Activated CD8-positive, alpha-beta T cell treated with anti-CD3 and anti-CD28 coated beads, Interleukin-2, amount 10 ng/mL, durations not matched to agents 7 days and 5 days (primary cell): ENCODE measurements around the gene ZNF8. TPM values are rescaled to one million over a fixed set of nuclear protein-coding genes. Genes with fewer than 3 reads are reported as not detected.

Experiments
- ATAC-seq: fragments of 150-1000 bp; cut with Tn5 transposase; one replicate; pipeline ENCODE4 v1.10.0; 2021; ENCODE audit warnings: moderate library complexity
- CTCF ChIA-PET: fragments of 350-600 bp; sonication (Branson Sonifier 250); formaldehyde crosslinking; loops from one replicate; lab custom pipeline; 2021; ENCODE audit warnings: antibody characterized with exemption; lab: Charles Lee
- POLR2A ChIA-PET: fragments of 350-600 bp; sonication (Branson Sonifier 250); formaldehyde crosslinking; loops from one replicate; lab custom pipeline; 2021; ENCODE audit warnings: antibody characterized with exemption; lab: Charles Lee
- DNase-seq: peaks from one replicate; pipeline ENCODE4 v3.0.0-alpha.2; 2020
- H3K27ac Mint-ChIP-seq: one replicate; pipeline ENCODE4 v1.8.0; 2021; ENCODE audit warnings: mild to moderate bottlenecking, mixed read lengths
- H3K27me3 Mint-ChIP-seq: one replicate; pipeline ENCODE4 v1.8.0; 2021; ENCODE audit warnings: low read depth, mixed read lengths
- H3K36me3 Mint-ChIP-seq: one replicate; pipeline ENCODE4 v1.8.0; 2021; ENCODE audit warnings: low read depth, mixed read lengths
- H3K4me1 Mint-ChIP-seq: one replicate; pipeline ENCODE4 v1.8.0; 2021; ENCODE audit warnings: low read depth, mixed read lengths
- H3K4me3 Mint-ChIP-seq: one replicate; pipeline ENCODE4 v1.8.0; 2021; ENCODE audit warnings: mild to moderate bottlenecking, mixed read lengths
- H3K9me3 Mint-ChIP-seq: one replicate; pipeline ENCODE4 v1.8.0; 2022; ENCODE audit warnings: mixed read lengths; ENCODE audit not compliant: insufficient read depth
- total RNA-seq, 2 experiments: library from RNA; stranded (reverse); gene quantifications; one replicate each; pipeline ENCODE4 v1.2.3, GENCODE V29; 2021

ZNF8 gene
- total RNA-seq, 2 experiments from 2014 or later, result 4.7 TPM

DNA sequence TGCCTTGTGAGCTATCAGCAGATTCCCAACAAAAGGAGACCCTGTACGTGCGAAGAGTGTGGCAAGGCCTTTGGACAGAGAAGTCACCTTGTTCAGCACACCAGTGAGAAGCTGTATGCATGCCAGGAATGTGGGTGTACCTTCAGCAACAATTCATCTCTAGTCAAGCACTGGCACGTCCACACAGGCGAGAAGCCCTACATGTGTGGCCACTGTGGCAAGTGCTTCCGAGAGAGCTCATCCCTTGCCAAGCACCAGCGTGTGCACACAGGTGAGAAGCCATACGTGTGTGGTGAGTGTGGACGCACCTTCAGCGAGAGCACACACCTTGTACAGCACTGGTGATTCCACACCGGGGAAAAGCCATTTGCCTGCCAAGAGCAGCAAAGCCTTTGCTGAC, 40.5 kb downstream of the ZNF8 start:
- no peak overlapping the region for H3K4me3 Mint-ChIP-seq
- H3K27me3 Mint-ChIP-seq, result no peaks in the 10 kb centered on the region
- no peaks in the 10 kb centered on the region for H3K4me1 Mint-ChIP-seq
- no peaks in the 10 kb centered on the region for H3K9me3 Mint-ChIP-seq
- DNase-seq, result no peak
- H3K27ac Mint-ChIP-seq, result no peak overlapping the region
- no peak for ATAC-seq
- H3K36me3 Mint-ChIP-seq, result peaks cover 16% of the 10 kb centered on the region
- POLR2A ChIA-PET, result no interaction called here
- CTCF ChIA-PET, result interaction anchor here (1.1 kb wide), 1 partner anchor 10 kb away, joined by 4 read pairs; no protein-coding TSS in a partner anchor

DNA sequence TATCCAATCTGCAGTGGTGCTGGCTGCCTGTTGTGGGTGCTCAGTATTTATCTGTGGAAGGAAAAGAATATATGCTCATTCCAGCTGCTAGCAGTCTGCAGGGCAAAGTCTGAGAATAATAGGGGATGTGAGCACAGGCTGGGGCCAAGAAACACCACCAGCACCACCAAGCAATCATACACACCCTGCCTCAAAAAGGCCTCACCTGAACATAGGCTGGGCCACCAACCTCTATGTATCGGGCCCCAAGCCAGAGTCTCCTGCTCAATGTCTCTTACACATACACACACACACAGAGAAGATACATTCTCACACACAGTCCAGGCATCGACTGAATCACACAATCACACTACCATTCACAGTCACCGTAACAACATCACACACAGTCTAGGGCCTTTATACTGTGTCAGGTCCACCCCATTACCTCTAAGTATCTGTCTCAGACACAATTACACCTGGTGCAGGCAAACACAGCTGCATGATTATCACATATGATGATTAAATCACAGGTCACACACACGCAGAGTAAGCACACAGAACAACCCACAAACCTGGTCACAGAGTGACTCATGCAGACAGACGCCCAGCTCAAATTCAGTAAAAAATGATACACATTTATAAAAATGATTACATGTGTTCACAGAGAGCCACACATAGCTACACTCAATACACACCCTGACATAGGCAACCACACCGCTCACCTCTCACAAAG, 46.7 kb downstream of the ZNF8 start:
- Mint-ChIP-seq H3K4me1 (peaks cover 9% of the 10 kb centered on the region), H3K36me3 (no peaks in the 10 kb centered on the region), H3K27me3 (no peaks in the 10 kb centered on the region), H3K27ac (no peak overlapping the region), H3K4me3 (no peak overlapping the region), H3K9me3 (no peaks in the 10 kb centered on the region)
- no peak for DNase-seq
- ATAC-seq, result no peak
- ChIA-PET CTCF (interaction anchor here (1.1 to 1.8 kb wide), 3 partner anchors 9 to 194 kb away, joined by 3 to 9 read pairs (median 4); partner anchors contain the start of gene ZBTB45), POLR2A (interaction anchor here (0.7 to 2.7 kb wide), 4 partner anchors 11 to 142 kb away, joined by 4 to 6 read pairs (median 4); partner anchors contain the start of gene ZNF274)

DNA sequence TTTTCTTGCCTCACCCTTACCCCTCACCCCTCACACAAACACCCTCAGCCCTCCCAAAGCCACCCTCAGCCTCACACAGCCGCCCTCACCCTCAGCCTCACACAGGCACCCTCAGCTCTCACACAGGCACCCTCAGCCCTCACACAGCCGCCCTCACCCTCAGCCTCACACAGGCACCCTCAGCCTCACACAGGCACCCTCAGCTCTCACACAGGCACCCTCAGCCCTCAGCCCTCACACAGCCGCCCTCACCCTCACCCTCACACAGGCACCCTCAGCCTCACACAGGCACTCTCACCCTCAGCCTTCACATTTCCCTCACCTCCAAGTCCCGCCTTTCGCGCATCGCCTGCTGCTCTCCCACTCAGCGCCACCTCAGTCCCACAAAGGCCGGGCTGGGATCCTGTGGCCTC, 47.8 kb downstream of the ZNF8 start:
- ATAC-seq (no peak), DNase-seq (no peak)
- no peaks in the 10 kb centered on the region for H3K36me3 Mint-ChIP-seq
- no peak overlapping the region for H3K4me3 Mint-ChIP-seq
- H3K27ac Mint-ChIP-seq, result no peak overlapping the region
- H3K27me3 Mint-ChIP-seq, result no peaks in the 10 kb centered on the region
- no peaks in the 10 kb centered on the region for H3K9me3 Mint-ChIP-seq
- peaks cover 9% of the 10 kb centered on the region for H3K4me1 Mint-ChIP-seq
- CTCF ChIA-PET, result interaction anchor here (0.9 to 1.8 kb wide), 5 partner anchors 9 to 193 kb away, joined by 3 to 9 read pairs (median 3); partner anchors contain the start of genes ZBTB45 and ZNF544
- POLR2A ChIA-PET, result interaction anchor here (0.7 to 2.7 kb wide), 7 partner anchors 9 to 143 kb away, joined by 4 to 6 read pairs (median 4); partner anchors contain the start of genes ERVK3-1, ZNF274 and ZNF8

DNA sequence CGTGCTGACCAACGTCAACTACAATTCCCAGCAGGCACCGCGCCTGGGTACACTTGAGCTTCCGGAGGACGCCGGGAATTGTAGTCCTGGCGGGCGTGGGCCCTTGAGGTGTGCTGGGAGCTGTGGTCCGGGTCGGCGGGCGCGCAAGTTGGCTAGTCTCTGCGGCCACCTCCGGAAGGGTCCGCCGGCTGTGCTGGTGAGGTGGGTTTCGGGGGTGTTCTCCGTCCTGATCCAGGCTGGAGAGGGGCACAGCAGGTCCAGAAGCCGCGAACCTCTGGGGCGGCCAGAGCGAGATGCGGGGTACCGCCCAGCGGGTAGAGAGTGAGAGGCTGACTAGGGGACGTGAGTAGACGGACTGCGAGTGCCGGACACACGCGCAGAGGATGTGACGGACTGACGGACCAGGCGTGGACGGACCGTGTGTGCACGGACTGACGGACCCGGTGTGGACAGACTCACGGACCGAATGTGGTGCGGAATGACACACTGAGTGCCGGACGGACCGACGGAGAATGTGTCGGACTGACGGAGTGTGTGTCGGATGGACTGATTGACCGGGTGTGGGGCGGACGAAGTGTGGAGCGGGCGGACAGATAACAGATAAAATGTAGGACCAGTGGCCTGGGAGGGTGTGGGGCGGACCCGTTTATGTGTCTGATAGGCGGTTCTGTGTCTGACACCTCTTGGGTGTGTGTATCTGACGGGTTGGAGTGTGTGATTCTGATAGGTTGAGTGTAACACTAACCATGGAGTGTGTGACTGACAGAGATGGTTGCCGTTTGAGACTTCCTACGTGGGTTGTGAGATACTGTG, 48.4 kb downstream of the ZNF8 start, which contains the start of gene ZSCAN22:
TSS of gene ZSCAN22 (plus strand) at position 81 of the 813 bp plus-strand sequence. CDS start 7,809 bp downstream, outside the sequence.
- ATAC-seq, result peak; percentile 93
- H3K36me3 Mint-ChIP-seq, result no peaks in the 10 kb centered on the region
- ChIA-PET POLR2A (interaction anchor here (0.9 to 2.7 kb wide), 5 partner anchors 10 to 49 kb away, joined by 4 to 6 read pairs (median 4); partner anchors contain the start of genes ERVK3-1 and ZNF8), CTCF (interaction anchor here (0.9 to 1.8 kb wide), 5 partner anchors 8 to 192 kb away, joined by 3 to 9 read pairs (median 3); partner anchors contain the start of genes ZBTB45 and ZNF544)
- DNase-seq, result peak; percentile 94
- H3K9me3 Mint-ChIP-seq, result no peaks in the 10 kb centered on the region
- H3K27me3 Mint-ChIP-seq, result no peaks in the 10 kb centered on the region
- no peak within 1 kb of the TSS for H3K4me3 Mint-ChIP-seq
- H3K4me1 Mint-ChIP-seq, result peaks cover 9% of the 10 kb centered on the region
- no peak within 1 kb of the TSS for H3K27ac Mint-ChIP-seq

GRCh38 chr19:58328999-58329398, 50.2 kb downstream of the ZNF8 start:
- no peak overlapping the region for H3K27ac Mint-ChIP-seq
- POLR2A ChIA-PET, result interaction anchor here (0.6 to 1.2 kb wide), 3 partner anchors 24 to 149 kb away, joined by 3 to 4 read pairs (median 4); partner anchors contain the start of gene ERVK3-1
- CTCF ChIA-PET, result interaction anchor here (1.2 to 1.5 kb wide), 3 partner anchors 80 to 226 kb away, joined by 3 read pairs; partner anchors contain the start of genes CHMP2A, ZBTB45 and ZNF584
- ATAC-seq (no peak), DNase-seq (peak; percentile 49)
- peaks cover 9% of the 10 kb centered on the region for H3K4me1 Mint-ChIP-seq
- no peaks in the 10 kb centered on the region for H3K9me3 Mint-ChIP-seq
- H3K4me3 Mint-ChIP-seq, result no peak overlapping the region
- no peaks in the 10 kb centered on the region for H3K27me3 Mint-ChIP-seq
- no peaks in the 10 kb centered on the region for H3K36me3 Mint-ChIP-seq

- H3K27me3 Mint-ChIP-seq, result no peaks in the 10 kb centered on the region
- CTCF ChIA-PET, result interaction anchor here (1.2 to 1.4 kb wide), 2 partner anchors 32 to 184 kb away, joined by 3 read pairs; partner anchors contain the start of gene ZNF497
- peaks cover 9% of the 10 kb centered on the region for H3K4me1 Mint-ChIP-seq
- no peak overlapping the region for H3K27ac Mint-ChIP-seq
- H3K9me3 Mint-ChIP-seq, result no peaks in the 10 kb centered on the region
- ATAC-seq (no peak), DNase-seq (no peak)
- peaks cover 7% of the 10 kb centered on the region for H3K36me3 Mint-ChIP-seq
- no peak overlapping the region for H3K4me3 Mint-ChIP-seq
- POLR2A ChIA-PET, result no interaction called here
Observed at GRCh38 chr19:58330458-58330857, 51.7 kb downstream of the ZNF8 start.

DNA sequence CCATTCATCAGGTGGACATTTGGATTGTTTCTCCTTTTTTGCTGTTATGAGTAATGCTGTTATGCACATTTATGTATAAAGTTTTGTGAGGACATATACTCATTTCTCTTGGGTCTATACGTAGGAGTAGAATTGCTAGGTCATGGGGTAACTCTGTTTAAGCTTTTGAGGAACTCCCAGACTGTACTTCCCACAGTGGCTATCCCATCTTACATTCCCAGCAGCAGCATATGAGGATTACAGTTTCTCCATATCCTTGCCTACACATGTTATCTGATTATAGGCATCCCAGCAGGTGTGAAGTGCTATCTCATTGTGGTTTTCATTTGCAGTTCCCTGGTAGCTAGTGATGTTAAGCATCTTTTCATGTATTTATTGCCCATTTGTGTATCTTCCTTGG, 53.9 kb downstream of the ZNF8 start:
- peaks cover 9% of the 10 kb centered on the region for H3K4me1 Mint-ChIP-seq
- DNase-seq (no peak), ATAC-seq (no peak)
- no peak overlapping the region for H3K4me3 Mint-ChIP-seq
- ChIA-PET CTCF (interaction anchor here (1.2 to 1.4 kb wide), 2 partner anchors 15 to 23 kb away, joined by 3 to 4 read pairs; no protein-coding TSS in a partner anchor), POLR2A (interaction anchor here (1.1 kb wide), 1 partner anchor 15 kb away, joined by 3 read pairs; no protein-coding TSS in a partner anchor)
- H3K27me3 Mint-ChIP-seq, result no peaks in the 10 kb centered on the region
- peaks cover 18% of the 10 kb centered on the region for H3K36me3 Mint-ChIP-seq
- no peak overlapping the region for H3K27ac Mint-ChIP-seq
- H3K9me3 Mint-ChIP-seq, result no peaks in the 10 kb centered on the region

DNA sequence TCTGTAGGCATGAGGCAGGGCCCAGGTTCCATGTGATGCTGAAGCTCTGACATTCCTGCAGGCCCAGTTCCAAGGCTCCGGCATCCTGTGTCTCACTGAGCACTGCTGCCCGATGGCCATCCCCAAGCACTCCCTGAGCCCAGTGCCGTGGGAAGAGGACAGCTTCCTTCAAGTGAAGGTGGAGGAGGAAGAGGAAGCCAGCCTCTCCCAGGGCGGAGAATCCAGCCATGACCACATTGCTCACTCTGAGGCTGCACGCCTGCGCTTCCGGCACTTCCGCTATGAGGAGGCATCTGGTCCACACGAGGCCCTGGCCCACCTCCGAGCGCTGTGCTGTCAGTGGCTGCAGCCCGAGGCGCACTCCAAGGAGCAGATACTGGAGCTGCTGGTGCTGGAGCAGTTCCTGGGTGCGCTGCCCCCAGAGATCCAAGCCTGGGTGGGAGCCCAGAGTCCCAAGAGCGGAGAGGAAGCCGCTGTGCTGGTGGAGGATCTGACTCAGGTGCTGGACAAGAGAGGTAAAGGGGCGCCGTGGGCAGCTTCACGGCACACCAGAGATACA, 56.0 kb downstream of the ZNF8 start:
- Mint-ChIP-seq H3K4me3 (no peak overlapping the region), H3K4me1 (peaks cover 3% of the 10 kb centered on the region), H3K27ac (peak overlapping the region; percentile 23), H3K9me3 (no peaks in the 10 kb centered on the region), H3K36me3 (peaks cover 37% of the 10 kb centered on the region), H3K27me3 (no peaks in the 10 kb centered on the region)
- CTCF ChIA-PET, result interaction anchor here (1.0 to 1.3 kb wide), 3 partner anchors 8 to 184 kb away, joined by 3 to 5 read pairs (median 3); partner anchors contain the start of gene ZSCAN22
- POLR2A ChIA-PET, result no interaction called here
- DNase-seq, result no peak
- no peak for ATAC-seq

DNA sequence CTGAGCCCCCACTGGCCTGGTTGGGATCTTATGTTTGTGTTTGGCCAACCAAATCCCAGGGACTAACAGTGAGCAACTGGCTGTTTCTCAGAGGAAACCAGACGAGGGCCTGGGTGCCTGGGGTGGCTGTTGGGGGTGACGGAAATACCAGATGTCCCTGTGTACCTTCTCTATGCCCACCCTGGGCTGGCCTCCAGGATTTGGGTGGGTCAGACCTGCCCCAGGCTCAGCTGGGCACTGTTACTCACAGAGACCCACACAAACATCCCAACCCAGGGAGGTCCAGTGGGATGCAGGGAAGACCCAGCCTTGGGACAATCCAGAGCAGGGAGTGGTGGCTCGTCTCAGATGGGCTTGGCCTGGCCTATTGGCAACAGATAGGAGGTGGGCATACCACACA, 56.9 kb downstream of the ZNF8 start:
- no peak for ATAC-seq
- no peaks in the 10 kb centered on the region for H3K9me3 Mint-ChIP-seq
- H3K27ac Mint-ChIP-seq, result no peak overlapping the region
- no peak overlapping the region for H3K4me3 Mint-ChIP-seq
- DNase-seq, result no peak
- POLR2A ChIA-PET, result no interaction called here
- H3K4me1 Mint-ChIP-seq, result peaks cover 7% of the 10 kb centered on the region
- CTCF ChIA-PET, result interaction anchor here (1.3 kb wide), 1 partner anchor 9 kb away, joined by 3 read pairs; the partner anchor contains the start of gene ZSCAN22
- no peaks in the 10 kb centered on the region for H3K27me3 Mint-ChIP-seq
- H3K36me3 Mint-ChIP-seq, result peaks cover 42% of the 10 kb centered on the region

DNA sequence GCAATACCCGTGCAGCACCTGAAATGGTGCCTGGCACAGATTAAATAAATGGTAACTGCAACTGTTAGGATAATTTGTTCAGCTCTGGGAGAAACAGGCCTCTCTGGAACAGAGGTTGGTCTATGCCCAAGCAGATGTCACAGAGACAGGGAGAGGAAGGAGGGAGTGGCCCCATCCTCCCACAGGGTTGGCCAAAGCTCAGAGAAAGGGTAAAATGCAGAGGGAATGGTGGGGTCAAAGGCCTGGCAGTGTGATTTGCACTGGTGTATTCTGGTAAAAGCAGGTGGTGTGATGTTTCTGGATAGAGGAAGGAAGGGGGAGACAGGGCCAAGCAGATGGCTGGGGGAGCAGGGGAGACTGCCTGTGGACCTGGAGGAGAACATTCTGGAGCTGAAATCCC, 57.5 kb downstream of the ZNF8 start:
- H3K36me3 Mint-ChIP-seq, result peaks cover 46% of the 10 kb centered on the region
- ATAC-seq, result no peak
- H3K9me3 Mint-ChIP-seq, result no peaks in the 10 kb centered on the region
- no peaks in the 10 kb centered on the region for H3K27me3 Mint-ChIP-seq
- POLR2A ChIA-PET, result no interaction called here
- CTCF ChIA-PET, result interaction anchor here (1.1 kb wide), 1 partner anchor 72 kb away, joined by 3 read pairs; the partner anchor contains the start of gene ZNF584
- no peak for DNase-seq
- no peak overlapping the region for H3K4me3 Mint-ChIP-seq
- peaks cover 10% of the 10 kb centered on the region for H3K4me1 Mint-ChIP-seq
- no peak overlapping the region for H3K27ac Mint-ChIP-seq

- Mint-ChIP-seq H3K4me3 (no peak overlapping the region), H3K27ac (no peak overlapping the region), H3K9me3 (no peaks in the 10 kb centered on the region), H3K27me3 (no peaks in the 10 kb centered on the region), H3K4me1 (peaks cover 10% of the 10 kb centered on the region), H3K36me3 (peaks cover 49% of the 10 kb centered on the region)
- ATAC-seq (no peak), DNase-seq (no peak)
- CTCF ChIA-PET, result interaction anchor here (1.1 kb wide), 1 partner anchor 72 kb away, joined by 3 read pairs; the partner anchor contains the start of gene ZNF584
- POLR2A ChIA-PET, result no interaction called here
Observed at GRCh38 chr19:58336820-58337219, 58.1 kb downstream of the ZNF8 start.
